GM10266 (cell line): ENCODE measurements around the gene MRO.
"Not testable (repeated sequence)": the region's sequence is repeated elsewhere in the genome, so short reads cannot be mapped to it uniquely, and the experiment has no call there.

Experiments used
- DNase-seq: peaks from one replicate; pipeline ENCODE4 v3.0.0; 2012; ENCODE audit errors: extremely low spot score
- CTCF ChIP-seq: IDR thresholded peaks from 2 replicates; pipeline ENCODE4 v1.5.1; 2012; ENCODE audit warnings: mild to moderate bottlenecking, low read depth; ENCODE audit not compliant: control insufficient read depth, insufficient read depth; ENCODE audit errors: missing control alignments

The MRO gene

GRCh38 chr18:50857694-50858093 lies 37.9 kb upstream of the MRO start:
- no peak for DNase-seq
- TF ChIP-seq CTCF: no peak

GRCh38 chr18:50857166-50857565 lies 37.4 kb upstream of the MRO start:
- not testable (repeated sequence) for DNase-seq

GRCh38 chr18:50855976-50856757 lies 36.4 kb upstream of the MRO start:
- DNase-seq: no peak
- no peak for TF ChIP-seq CTCF

GRCh38 chr18:50853863-50854271 lies 34.1 kb upstream of the MRO start:
- no peak for TF ChIP-seq CTCF
- DNase-seq: no peak

- DNase-seq: no peak
- TF ChIP-seq CTCF: no peak
Measured at GRCh38 chr18:50850307-50851065, 30.7 kb upstream of the MRO start.

GRCh38 chr18:50849419-50849821 lies 29.6 kb upstream of the MRO start:
- no peak for DNase-seq
- TF ChIP-seq CTCF: no peak

GRCh38 chr18:50848991-50849390 lies 29.2 kb upstream of the MRO start:
- DNase-seq: no peak
- TF ChIP-seq CTCF: no peak
